ENCODE measurements around the gene INTS6. TPM values are rescaled to one million over a fixed set of nuclear protein-coding genes. Genes with fewer than 3 reads are reported as not detected.

INTS6 gene
- total and polyA plus RNA-seq, 4 donors: 9.8 to 51.6 (median 25.2) TPM

- H3K36me3 ChIP-seq (ENCODE audit: control insufficient read depth in 1 of 2, insufficient read depth in 2 of 2, low read length in 1 of 2): no peaks in the 10 kb centered on the region
- H3K27me3 ChIP-seq (ENCODE audit: control insufficient read depth in 1 of 2, insufficient read depth in 2 of 2, low read length in 1 of 2): no peaks in the 10 kb centered on the region
- intact Hi-C loops (cut with DNase I): no loop called here
- ATAC-seq (ENCODE audit: low FRiP score) (no peak), DNase-seq (no peak)
- H3K9me3 ChIP-seq (ENCODE audit: control insufficient read depth, low read length): no peaks in the 10 kb centered on the region
- no peak overlapping the region for H3K4me3 ChIP-seq (ENCODE audit: low read length in 2 of 2)
- no peak overlapping the region for H3K27ac ChIP-seq (ENCODE audit: low read depth in 1 of 2, low read length in 2 of 2)
- 96% methylated on average over 3 of the region's 3 CpGs for whole genome bisulfite sequencing, 2 donors
- peaks cover 1 to 7% of the 10 kb centered on the region in 2 donors for H3K4me1 ChIP-seq (ENCODE audit: control insufficient read depth in 1 of 2, insufficient read depth in 2 of 2, low read length in 2 of 2)
Observed at GRCh38 chr13:51412431-51412830, 40.4 kb downstream of the INTS6 start.

GRCh38 chr13:51405176-51405575 lies 47.7 kb downstream of the INTS6 start:
- Histone ChIP-seq H3K9me3 (ENCODE audit: control insufficient read depth, low read length) (no peaks in the 10 kb centered on the region), H3K4me1 (ENCODE audit: control insufficient read depth in 1 of 2, insufficient read depth in 2 of 2, low read length in 2 of 2) (no peaks in the 10 kb centered on the region), H3K4me3 (ENCODE audit: low read length in 2 of 2) (no peak overlapping the region), H3K36me3 (ENCODE audit: control insufficient read depth in 1 of 2, insufficient read depth in 2 of 2, low read length in 1 of 2) (no peaks in the 10 kb centered on the region), H3K27ac (ENCODE audit: low read depth in 1 of 2, low read length in 2 of 2) (no peak overlapping the region), H3K27me3 (ENCODE audit: control insufficient read depth in 1 of 2, insufficient read depth in 2 of 2, low read length in 1 of 2) (no peaks in the 10 kb centered on the region)
- no peak for ATAC-seq (ENCODE audit: low FRiP score)
- DNase-seq: no peak
- intact Hi-C loops (cut with DNase I): no loop called here
- 84 to 87% methylated on average over 2 of the region's 2 CpGs for WGBS, 2 donors

GRCh38 chr13:51397262-51397941 lies 55.4 kb downstream of the INTS6 start:
- DNase-seq: peak in 1 of 2 donors; percentile 32
- no peaks in the 10 kb centered on the region for H3K9me3 ChIP-seq (ENCODE audit: control insufficient read depth, low read length)
- intact Hi-C loops (cut with DNase I): no loop called here
- no peak overlapping the region for H3K4me3 ChIP-seq (ENCODE audit: low read length in 2 of 2)
- no peaks in the 10 kb centered on the region for H3K4me1 ChIP-seq (ENCODE audit: control insufficient read depth in 1 of 2, insufficient read depth in 2 of 2, low read length in 2 of 2)
- peak overlapping the region in 1 of 2 donors; percentile 48 for H3K27ac ChIP-seq (ENCODE audit: low read depth in 1 of 2, low read length in 2 of 2)
- no peaks in the 10 kb centered on the region for H3K27me3 ChIP-seq (ENCODE audit: control insufficient read depth in 1 of 2, insufficient read depth in 2 of 2, low read length in 1 of 2)
- ATAC-seq (ENCODE audit: low FRiP score): peak; percentile 73
- H3K36me3 ChIP-seq (ENCODE audit: control insufficient read depth in 1 of 2, insufficient read depth in 2 of 2, low read length in 1 of 2): no peaks in the 10 kb centered on the region
- WGBS, 2 donors: 41 to 53% methylated on average over 6 of the region's 6 CpGs

GRCh38 chr13:51396352-51396751 lies 56.5 kb downstream of the INTS6 start:
- WGBS, 2 donors: 75 to 77% methylated on average over 2 of the region's 2 CpGs
- no peak overlapping the region for H3K27ac ChIP-seq (ENCODE audit: low read depth in 1 of 2, low read length in 2 of 2)

GRCh38 chr13:51394724-51395123 lies 58.1 kb downstream of the INTS6 start:
- DNase-seq: no peak
- Histone ChIP-seq H3K27ac (ENCODE audit: low read depth in 1 of 2, low read length in 2 of 2) (no peak overlapping the region), H3K9me3 (ENCODE audit: control insufficient read depth, low read length) (no peaks in the 10 kb centered on the region), H3K4me3 (ENCODE audit: low read length in 2 of 2) (no peak overlapping the region), H3K36me3 (ENCODE audit: control insufficient read depth in 1 of 2, insufficient read depth in 2 of 2, low read length in 1 of 2) (no peaks in the 10 kb centered on the region), H3K27me3 (ENCODE audit: control insufficient read depth in 1 of 2, insufficient read depth in 2 of 2, low read length in 1 of 2) (no peaks in the 10 kb centered on the region), H3K4me1 (ENCODE audit: control insufficient read depth in 1 of 2, insufficient read depth in 2 of 2, low read length in 2 of 2) (peaks cover 0 to 5% of the 10 kb centered on the region in 2 donors)
- intact Hi-C loops (cut with DNase I): no loop called here
- no peak for ATAC-seq (ENCODE audit: low FRiP score)

More at GRCh38 chr13:51396352-51396751, 56.5 kb downstream of the INTS6 start:
- Histone ChIP-seq H3K4me3 (ENCODE audit: low read length in 2 of 2) (no peak overlapping the region), H3K4me1 (ENCODE audit: control insufficient read depth in 1 of 2, insufficient read depth in 2 of 2, low read length in 2 of 2) (peaks cover 0 to 5% of the 10 kb centered on the region in 2 donors), H3K36me3 (ENCODE audit: control insufficient read depth in 1 of 2, insufficient read depth in 2 of 2, low read length in 1 of 2) (no peaks in the 10 kb centered on the region), H3K9me3 (ENCODE audit: control insufficient read depth, low read length) (no peaks in the 10 kb centered on the region), H3K27me3 (ENCODE audit: control insufficient read depth in 1 of 2, insufficient read depth in 2 of 2, low read length in 1 of 2) (no peaks in the 10 kb centered on the region)
- ATAC-seq (ENCODE audit: low FRiP score) (no peak), DNase-seq (no peak)
- intact Hi-C loops (cut with DNase I): no loop called here

- ATAC-seq (ENCODE audit: low FRiP score) (no peak), DNase-seq (no peak)
- Histone ChIP-seq H3K9me3 (ENCODE audit: control insufficient read depth, low read length) (no peaks in the 10 kb centered on the region), H3K36me3 (ENCODE audit: control insufficient read depth in 1 of 2, insufficient read depth in 2 of 2, low read length in 1 of 2) (no peaks in the 10 kb centered on the region), H3K4me3 (ENCODE audit: low read length in 2 of 2) (no peak overlapping the region), H3K27ac (ENCODE audit: low read depth in 1 of 2, low read length in 2 of 2) (no peak overlapping the region), H3K27me3 (ENCODE audit: control insufficient read depth in 1 of 2, insufficient read depth in 2 of 2, low read length in 1 of 2) (no peaks in the 10 kb centered on the region), H3K4me1 (ENCODE audit: control insufficient read depth in 1 of 2, insufficient read depth in 2 of 2, low read length in 2 of 2) (no peaks in the 10 kb centered on the region)
- WGBS, 2 donors: 85 to 89% methylated on average over 2 of the region's 2 CpGs
- intact Hi-C loops (cut with DNase I): no loop called here
Observed at GRCh38 chr13:51385114-51385513, 67.7 kb downstream of the INTS6 start.

GRCh38 chr13:51380269-51380668 lies 72.6 kb downstream of the INTS6 start:
- Histone ChIP-seq H3K27ac (ENCODE audit: low read depth in 1 of 2, low read length in 2 of 2) (no peak overlapping the region), H3K4me1 (ENCODE audit: control insufficient read depth in 1 of 2, insufficient read depth in 2 of 2, low read length in 2 of 2) (no peaks in the 10 kb centered on the region), H3K4me3 (ENCODE audit: low read length in 2 of 2) (no peak overlapping the region), H3K36me3 (ENCODE audit: control insufficient read depth in 1 of 2, insufficient read depth in 2 of 2, low read length in 1 of 2) (no peaks in the 10 kb centered on the region), H3K27me3 (ENCODE audit: control insufficient read depth in 1 of 2, insufficient read depth in 2 of 2, low read length in 1 of 2) (no peaks in the 10 kb centered on the region), H3K9me3 (ENCODE audit: control insufficient read depth, low read length) (no peaks in the 10 kb centered on the region)
- 52 to 55% methylated on average over 4 of the region's 4 CpGs for WGBS, 2 donors
- no peak for ATAC-seq (ENCODE audit: low FRiP score)
- no peak for DNase-seq
- intact Hi-C loops (cut with DNase I): no loop called here

- 74 to 89% methylated on average over 2 of the region's 2 CpGs for WGBS, 2 donors
- ATAC-seq (ENCODE audit: low FRiP score) (no peak), DNase-seq (no peak)
- Histone ChIP-seq H3K4me3 (ENCODE audit: low read length in 2 of 2) (no peak overlapping the region), H3K9me3 (ENCODE audit: control insufficient read depth, low read length) (no peaks in the 10 kb centered on the region), H3K4me1 (ENCODE audit: control insufficient read depth in 1 of 2, insufficient read depth in 2 of 2, low read length in 2 of 2) (no peaks in the 10 kb centered on the region), H3K36me3 (ENCODE audit: control insufficient read depth in 1 of 2, insufficient read depth in 2 of 2, low read length in 1 of 2) (peaks cover 0 to 8% of the 10 kb centered on the region in 2 donors), H3K27ac (ENCODE audit: low read depth in 1 of 2, low read length in 2 of 2) (no peak overlapping the region), H3K27me3 (ENCODE audit: control insufficient read depth in 1 of 2, insufficient read depth in 2 of 2, low read length in 1 of 2) (no peaks in the 10 kb centered on the region)
- intact Hi-C loops (cut with DNase I): no loop called here
Observed at GRCh38 chr13:51373451-51373850, 79.4 kb downstream of the INTS6 start.

- Histone ChIP-seq H3K27ac (ENCODE audit: low read depth in 1 of 2, low read length in 2 of 2) (no peak overlapping the region), H3K9me3 (ENCODE audit: control insufficient read depth, low read length) (no peaks in the 10 kb centered on the region), H3K4me3 (ENCODE audit: low read length in 2 of 2) (no peak overlapping the region), H3K27me3 (ENCODE audit: control insufficient read depth in 1 of 2, insufficient read depth in 2 of 2, low read length in 1 of 2) (no peaks in the 10 kb centered on the region), H3K36me3 (ENCODE audit: control insufficient read depth in 1 of 2, insufficient read depth in 2 of 2, low read length in 1 of 2) (peaks cover 2 to 8% of the 10 kb centered on the region in 2 donors), H3K4me1 (ENCODE audit: control insufficient read depth in 1 of 2, insufficient read depth in 2 of 2, low read length in 2 of 2) (no peaks in the 10 kb centered on the region)
- intact Hi-C loops (cut with DNase I): no loop called here
- WGBS, 2 donors: 92 to 93% methylated on average over 6 of the region's 6 CpGs
- ATAC-seq (ENCODE audit: low FRiP score): no peak
- no peak for DNase-seq
Observed at GRCh38 chr13:51371768-51372399, 81.0 kb downstream of the INTS6 start.

Measured in aorta (tissue), 5 donors.